ENCODE results near the gene PYGM. TPM values are rescaled to one million over a fixed set of nuclear protein-coding genes. Genes with fewer than 3 reads are reported as not detected.

The PYGM gene
- polyA plus RNA-seq, 1 experiment: 0.14 TPM

DNA sequence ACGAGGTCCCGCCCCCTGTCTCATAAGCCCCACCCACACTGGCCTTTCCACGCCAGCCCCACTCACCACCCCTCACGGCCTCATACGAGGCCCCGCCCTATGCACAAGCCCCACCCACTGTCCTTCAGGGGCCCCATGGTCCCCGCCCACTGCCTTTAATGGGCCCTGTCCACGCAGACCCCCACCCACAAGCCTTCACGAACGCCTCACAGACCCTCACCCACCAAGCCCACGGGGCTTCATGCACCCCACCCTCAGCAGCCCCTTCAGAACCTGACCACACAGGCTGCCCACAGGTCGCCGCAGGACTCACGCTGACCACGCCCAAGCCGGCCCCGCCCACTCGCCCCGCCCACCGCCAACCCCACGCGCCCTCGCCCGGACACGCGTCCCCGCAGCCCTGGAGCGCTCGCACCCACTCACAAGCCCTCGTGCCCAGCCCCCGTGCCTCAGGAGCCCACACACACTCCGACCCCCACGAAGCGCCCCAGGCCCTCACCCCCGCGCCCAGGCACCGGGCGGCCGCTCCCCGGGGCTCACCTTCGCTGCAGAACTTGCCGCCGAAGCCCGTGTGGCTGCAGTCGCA lies 47.3 kb downstream of the PYGM start:
- ChIA-PET POLR2A (no interaction called here), CTCF (no interaction called here)
- Histone ChIP-seq H3K27ac (ENCODE audit: low read depth, low read length) (no peak overlapping the region), H3K9me3 (ENCODE audit: control insufficient read depth, insufficient read depth, low read length) (no peaks in the 10 kb centered on the region; the same call in 1 of the 2 replicates), H3K27me3 (ENCODE audit: control insufficient read depth, insufficient read depth, low read length) (peaks cover 64% of the 10 kb centered on the region), H3K4me3 (ENCODE audit: low read depth, low read length) (no peak overlapping the region)
- DNase-seq (ENCODE audit: low read depth, low spot score): no peak
- TF ChIP-seq, protein P1, sequence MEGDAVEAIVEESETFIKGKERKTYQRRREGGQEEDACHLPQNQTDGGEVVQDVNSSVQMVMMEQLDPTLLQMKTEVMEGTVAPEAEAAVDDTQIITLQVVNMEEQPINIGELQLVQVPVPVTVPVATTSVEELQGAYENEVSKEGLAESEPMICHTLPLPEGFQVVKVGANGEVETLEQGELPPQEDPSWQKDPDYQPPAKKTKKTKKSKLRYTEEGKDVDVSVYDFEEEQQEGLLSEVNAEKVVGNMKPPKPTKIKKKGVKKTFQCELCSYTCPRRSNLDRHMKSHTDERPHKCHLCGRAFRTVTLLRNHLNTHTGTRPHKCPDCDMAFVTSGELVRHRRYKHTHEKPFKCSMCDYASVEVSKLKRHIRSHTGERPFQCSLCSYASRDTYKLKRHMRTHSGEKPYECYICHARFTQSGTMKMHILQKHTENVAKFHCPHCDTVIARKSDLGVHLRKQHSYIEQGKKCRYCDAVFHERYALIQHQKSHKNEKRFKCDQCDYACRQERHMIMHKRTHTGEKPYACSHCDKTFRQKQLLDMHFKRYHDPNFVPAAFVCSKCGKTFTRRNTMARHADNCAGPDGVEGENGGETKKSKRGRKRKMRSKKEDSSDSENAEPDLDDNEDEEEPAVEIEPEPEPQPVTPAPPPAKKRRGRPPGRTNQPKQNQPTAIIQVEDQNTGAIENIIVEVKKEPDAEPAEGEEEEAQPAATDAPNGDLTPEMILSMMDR (IDR thresholded peaks at IDR 0.05; ENCODE audit: low read depth, low read length): no peak

- DNase-seq (ENCODE audit: low read depth, low spot score): no peak
- H3K4me3 ChIP-seq (ENCODE audit: low read depth, low read length): no peak overlapping the region
- TF ChIP-seq, protein P1 (IDR thresholded peaks at IDR 0.05; ENCODE audit: low read depth, low read length): no peak
- ChIA-PET POLR2A (no interaction called here), CTCF (no interaction called here)
- H3K9me3 ChIP-seq (ENCODE audit: control insufficient read depth, insufficient read depth, low read length): no peaks in the 10 kb centered on the region; the same call in 1 of the 2 replicates
- peaks cover 58% of the 10 kb centered on the region for H3K27me3 ChIP-seq (ENCODE audit: control insufficient read depth, insufficient read depth, low read length)
- no peak overlapping the region for H3K27ac ChIP-seq (ENCODE audit: low read depth, low read length)
These were observed 47.8 kb downstream of the PYGM start for GRCh38 chr11:64711956-64712362.

GRCh38 chr11:64711138-64711955 lies 48.4 kb downstream of the PYGM start:
- no peak for DNase-seq (ENCODE audit: low read depth, low spot score)
- H3K27ac ChIP-seq (ENCODE audit: low read depth, low read length): no peak overlapping the region
- POLR2A ChIA-PET: no interaction called here
- H3K27me3 ChIP-seq (ENCODE audit: control insufficient read depth, insufficient read depth, low read length): peaks cover 52% of the 10 kb centered on the region
- CTCF ChIA-PET: no interaction called here
- no peaks in the 10 kb centered on the region; the same call in 1 of the 2 replicates for H3K9me3 ChIP-seq (ENCODE audit: control insufficient read depth, insufficient read depth, low read length)
- H3K4me3 ChIP-seq (ENCODE audit: low read depth, low read length): no peak overlapping the region
- TF ChIP-seq, protein P1 (IDR thresholded peaks at IDR 0.05; ENCODE audit: low read depth, low read length): no peak

DNA sequence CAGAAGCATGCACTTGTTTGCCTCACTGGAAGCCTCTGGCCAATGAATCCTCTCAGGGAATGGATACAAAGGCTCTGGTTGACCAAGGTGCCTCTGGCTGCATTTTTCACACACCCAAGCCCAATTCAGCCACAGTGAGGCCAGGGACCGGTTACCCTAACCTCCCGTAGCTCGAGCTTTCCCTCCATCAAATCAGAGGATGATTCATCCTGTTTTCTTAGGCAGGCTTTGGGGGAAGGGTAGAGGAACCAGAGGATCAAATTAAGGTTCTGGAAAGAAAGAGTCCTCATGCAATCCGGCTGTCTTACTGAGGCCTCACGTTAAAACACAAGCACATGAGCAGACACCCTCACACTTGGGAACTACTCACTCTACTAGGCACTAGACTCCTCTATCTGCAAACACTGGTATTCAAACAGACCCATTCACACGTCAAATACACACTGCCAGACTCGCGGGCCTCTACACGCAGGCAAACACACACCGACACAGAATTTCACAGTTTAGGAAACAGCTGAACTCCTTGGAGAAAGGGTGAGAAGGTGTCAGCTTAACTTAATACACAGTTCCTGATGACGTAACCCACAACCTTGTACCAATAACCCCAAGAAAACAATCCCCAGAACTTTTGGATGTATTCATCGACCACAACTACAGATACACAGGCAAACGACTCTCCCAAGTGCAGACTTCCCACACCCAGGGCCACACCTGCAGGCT lies 49.2 kb downstream of the PYGM start:
- Histone ChIP-seq H3K9me3 (ENCODE audit: control insufficient read depth, insufficient read depth, low read length) (no peaks in the 10 kb centered on the region; the same call in 1 of the 2 replicates), H3K4me3 (ENCODE audit: low read depth, low read length) (no peak overlapping the region), H3K27ac (ENCODE audit: low read depth, low read length) (no peak overlapping the region), H3K27me3 (ENCODE audit: control insufficient read depth, insufficient read depth, low read length) (peaks cover 48% of the 10 kb centered on the region)
- POLR2A ChIA-PET: no interaction called here
- CTCF ChIA-PET: interaction anchor here (3.6 kb wide), 1 partner anchor 22 kb away, joined by 12 read pairs; no protein-coding TSS in a partner anchor
- DNase-seq (ENCODE audit: low read depth, low spot score): no peak
- TF ChIP-seq, protein P1 (IDR thresholded peaks at IDR 0.05; ENCODE audit: low read depth, low read length): no peak
